ENCODE results near the gene TMEM217. TPM values are rescaled to one million over a fixed set of nuclear protein-coding genes. Genes with fewer than 3 reads are reported as not detected.

TMEM217 gene
- polyA plus RNA-seq, 1 of the 3 experiments (the other 2 are of a cell fraction): 1.5 TPM

DNA sequence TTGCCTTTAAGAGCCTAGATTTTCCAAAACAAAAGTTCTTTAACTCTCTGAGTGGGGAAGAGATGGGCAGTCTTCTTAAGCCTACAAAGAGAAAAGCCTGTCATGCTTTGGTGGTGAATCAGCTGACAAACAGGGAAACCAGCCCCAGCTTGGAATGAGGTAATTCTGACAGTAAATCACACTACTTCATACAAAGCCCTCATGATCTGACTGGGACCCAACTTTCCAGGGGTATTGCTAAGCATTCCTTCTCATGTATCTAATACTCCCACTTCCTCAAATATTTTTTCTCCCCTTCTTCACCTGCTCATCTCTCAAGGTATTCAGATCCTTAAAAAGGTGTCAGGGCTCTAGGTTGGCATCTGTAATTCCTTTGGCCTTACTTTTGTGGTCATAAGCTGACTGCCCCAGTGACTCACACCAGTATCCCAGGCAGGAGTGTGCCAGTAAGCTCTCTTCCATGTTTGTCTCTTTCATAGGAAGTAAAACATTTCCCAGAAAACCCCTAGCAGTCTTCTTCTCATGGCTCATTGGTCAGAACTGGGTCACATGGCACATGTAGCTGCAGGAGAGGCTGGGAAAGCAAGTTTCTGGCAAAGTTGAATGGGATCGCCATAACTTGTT lies 15.4 kb downstream of the TMEM217 start (continued):
- TF ChIP-seq, protein P1, sequence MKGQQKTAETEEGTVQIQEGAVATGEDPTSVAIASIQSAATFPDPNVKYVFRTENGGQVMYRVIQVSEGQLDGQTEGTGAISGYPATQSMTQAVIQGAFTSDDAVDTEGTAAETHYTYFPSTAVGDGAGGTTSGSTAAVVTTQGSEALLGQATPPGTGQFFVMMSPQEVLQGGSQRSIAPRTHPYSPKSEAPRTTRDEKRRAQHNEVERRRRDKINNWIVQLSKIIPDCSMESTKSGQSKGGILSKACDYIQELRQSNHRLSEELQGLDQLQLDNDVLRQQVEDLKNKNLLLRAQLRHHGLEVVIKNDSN (IDR thresholded peaks at IDR 0.05; ENCODE audit: borderline replicate concordance, low read depth): peak; percentile 94
- TF ChIP-seq FOSL2 (IDR thresholded peaks at IDR 0.05; ENCODE audit: borderline replicate concordance, low read depth) (peak; percentile 68; the same call in 1 of the 2 replicates), GATA2 (CRISPR knock-in tag; IDR thresholded peaks at IDR 0.05) (no peak), RFX5 (IDR thresholded peaks at IDR 0.05; ENCODE audit: low read length) (no peak), GABPA (IDR thresholded peaks at IDR 0.05; ENCODE audit: low read depth) (no peak), RXRA (IDR thresholded peaks at IDR 0.05; ENCODE audit: borderline replicate concordance, low read depth) (peak; percentile 49; the same call in 1 of the 2 replicates), NRF1 (IDR thresholded peaks at IDR 0.05; ENCODE audit: low read depth, low read length) (no peak), CHD2 (IDR thresholded peaks at IDR 0.05; ENCODE audit: low read length, partially characterized antibody) (no peak), SIN3A (IDR thresholded peaks at IDR 0.05; ENCODE audit: borderline replicate concordance, low read depth, low read length) (no peak; the same call in 1 of the 2 replicates)
- TF ChIP-seq, protein P2, sequence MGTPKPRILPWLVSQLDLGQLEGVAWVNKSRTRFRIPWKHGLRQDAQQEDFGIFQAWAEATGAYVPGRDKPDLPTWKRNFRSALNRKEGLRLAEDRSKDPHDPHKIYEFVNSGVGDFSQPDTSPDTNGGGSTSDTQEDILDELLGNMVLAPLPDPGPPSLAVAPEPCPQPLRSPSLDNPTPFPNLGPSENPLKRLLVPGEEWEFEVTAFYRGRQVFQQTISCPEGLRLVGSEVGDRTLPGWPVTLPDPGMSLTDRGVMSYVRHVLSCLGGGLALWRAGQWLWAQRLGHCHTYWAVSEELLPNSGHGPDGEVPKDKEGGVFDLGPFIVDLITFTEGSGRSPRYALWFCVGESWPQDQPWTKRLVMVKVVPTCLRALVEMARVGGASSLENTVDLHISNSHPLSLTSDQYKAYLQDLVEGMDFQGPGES (IDR thresholded peaks at IDR 0.05; ENCODE audit: low read depth, low read length): no peak

DNA sequence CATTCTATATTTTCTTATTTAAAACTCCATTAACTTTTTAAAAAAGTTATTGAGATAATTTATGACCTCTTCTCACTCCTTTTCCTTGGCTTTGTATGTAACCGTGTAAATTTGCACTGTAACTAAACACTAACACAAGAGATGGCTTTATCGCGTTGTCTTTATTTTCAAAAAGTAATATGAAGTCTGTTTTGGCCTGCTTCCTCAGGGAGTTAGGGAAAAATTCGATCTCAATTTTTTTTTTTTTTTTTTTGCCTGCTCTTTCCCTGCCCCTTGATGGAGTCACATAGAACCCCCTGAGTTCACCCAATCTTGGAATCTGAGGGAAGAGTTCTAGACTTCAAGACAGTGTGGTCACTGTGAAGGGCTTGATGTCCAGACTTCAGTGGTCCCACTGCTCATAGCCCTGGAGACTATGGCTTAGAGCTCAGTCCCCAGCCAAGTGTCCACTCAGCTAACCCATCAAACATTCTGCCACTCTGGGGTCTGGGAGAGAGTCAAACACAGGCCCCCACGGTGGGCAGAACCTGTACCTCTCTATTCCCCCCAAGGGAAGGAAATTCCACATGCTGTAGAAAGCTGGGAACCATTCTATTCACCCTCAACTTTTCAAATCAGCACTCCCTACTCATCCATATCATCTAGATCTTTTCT lies 16.0 kb downstream of the TMEM217 start:
- no peaks in the 10 kb centered on the region for H3K9me3 ChIP-seq
- H3K9ac ChIP-seq: peak overlapping the region; percentile 73
- TF ChIP-seq RAD21 (IDR thresholded peaks at IDR 0.05; ENCODE audit: low read length): no peak
- no peak for TF ChIP-seq EP300 (IDR thresholded peaks at IDR 0.05; ENCODE audit: borderline replicate concordance in 1 of 2, low read depth in 1 of 2, low read length in 1 of 2)
- TF ChIP-seq POLR2AphosphoS5 (IDR thresholded peaks at IDR 0.05; ENCODE audit: low read depth, low read length): no peak
- TF ChIP-seq GATA2 (CRISPR knock-in tag; IDR thresholded peaks at IDR 0.05): no peak
- no peak for TF ChIP-seq MXI1 (IDR thresholded peaks at IDR 0.05; ENCODE audit: low read depth, low read length)
- TF ChIP-seq, protein P3, sequence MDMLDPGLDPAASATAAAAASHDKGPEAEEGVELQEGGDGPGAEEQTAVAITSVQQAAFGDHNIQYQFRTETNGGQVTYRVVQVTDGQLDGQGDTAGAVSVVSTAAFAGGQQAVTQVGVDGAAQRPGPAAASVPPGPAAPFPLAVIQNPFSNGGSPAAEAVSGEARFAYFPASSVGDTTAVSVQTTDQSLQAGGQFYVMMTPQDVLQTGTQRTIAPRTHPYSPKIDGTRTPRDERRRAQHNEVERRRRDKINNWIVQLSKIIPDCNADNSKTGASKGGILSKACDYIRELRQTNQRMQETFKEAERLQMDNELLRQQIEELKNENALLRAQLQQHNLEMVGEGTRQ (IDR thresholded peaks at IDR 0.05; ENCODE audit: borderline replicate concordance, low read depth, low read length): no peak
- no peak for TF ChIP-seq RCOR1 (IDR thresholded peaks at IDR 0.05; ENCODE audit: low read length)
- peak overlapping the region; percentile 61 for H3K4me2 ChIP-seq
- no peaks in the 10 kb centered on the region for H3K79me2 ChIP-seq (ENCODE audit: insufficient read depth)
- POLR2A ChIA-PET: no interaction called here
- H3F3A ChIP-seq (replicated peaks; ENCODE audit: insufficient read depth): peaks cover 60% of the 10 kb centered on the region
- peak overlapping the region; percentile 88 to 100 for H3K27ac ChIP-seq (ENCODE audit: low read depth in 2 of 2, low read length in 1 of 2)
- H3K36me3 ChIP-seq (replicated peaks in 1 of 2; ENCODE audit: control insufficient read depth in 1 of 2, insufficient read depth in 2 of 2, low read length in 1 of 2): no peaks in the 10 kb centered on the region
- H3K9me2 ChIP-seq: no peaks in the 10 kb centered on the region
- 65% methylated on average over 5 of the region's 5 CpGs for WGBS (ENCODE audit: low lambda C conversion rate)
- H3K4me3 ChIP-seq (ENCODE audit: low read depth in 2 of 2, low read length in 1 of 2): 0 out of 4 replicates have a peak overlapping the region, but pooled peaks of 1 of the 2 experiments have one; percentile 11
- DNase-seq: no peak
- no peaks in the 10 kb centered on the region for H3K27me3 ChIP-seq (ENCODE audit: insufficient read depth)
- H4K20me1 ChIP-seq (ENCODE audit: insufficient read depth): no peaks in the 10 kb centered on the region
- peaks cover 24 to 30% of the 10 kb centered on the region in 2 experiments for H3K4me1 ChIP-seq (ENCODE audit: control insufficient read depth in 1 of 2, insufficient read depth in 2 of 2, low read depth in 1 of 2, low read length in 1 of 2)
- CTCF ChIA-PET: interaction anchor here (0.8 to 1.5 kb wide), 2 partner anchors 21 to 224 kb away, joined by 4 read pairs; no protein-coding TSS in a partner anchor
- peak overlapping the region; percentile 56; the same call in 1 of the 2 replicates for H2AFZ ChIP-seq (ENCODE audit: low read depth)

Data from SK-N-SH (cell line).